Measurements from ENCODE around the gene ESR2.
"Not testable (repeated sequence)": the region's sequence is repeated elsewhere in the genome, so short reads cannot be mapped to it uniquely, and the experiment has no call there.

ESR2 gene

GRCh38 chr14:64196056-64196455 is 98.1 kb downstream of the ESR2 start:
- no peak for DNase-seq

GRCh38 chr14:64195199-64195598 is 99.0 kb downstream of the ESR2 start:
- no peak for DNase-seq

GRCh38 chr14:64194404-64194803 is 99.8 kb downstream of the ESR2 start:
- no peak for DNase-seq

GRCh38 chr14:64193821-64194220 is 100.3 kb downstream of the ESR2 start:
- no peak for DNase-seq

GRCh38 chr14:64191756-64192155 is 102.4 kb downstream of the ESR2 start:
- DNase-seq: no peak

- DNase-seq: no peak
Measured at GRCh38 chr14:64190974-64191502, 103.1 kb downstream of the ESR2 start.

- no peak for DNase-seq
Measured at GRCh38 chr14:64187331-64187730, 106.8 kb downstream of the ESR2 start.

GRCh38 chr14:64186231-64187129 is 107.7 kb downstream of the ESR2 start:
- no peak for DNase-seq

- DNase-seq: no peak
Measured at GRCh38 chr14:64185184-64185583, 109.0 kb downstream of the ESR2 start.

- no peak for DNase-seq
Measured at GRCh38 chr14:64184103-64184729, 110.0 kb downstream of the ESR2 start.

- DNase-seq: not testable (repeated sequence)
Measured at GRCh38 chr14:64182908-64183307, 111.3 kb downstream of the ESR2 start.

- DNase-seq: no peak
Measured at GRCh38 chr14:64178814-64179213, 115.4 kb downstream of the ESR2 start.

GRCh38 chr14:64176330-64176729 is 117.8 kb downstream of the ESR2 start:
- no peak for DNase-seq

GRCh38 chr14:64174922-64175782 is 119.0 kb downstream of the ESR2 start:
- DNase-seq: peak; percentile 17

GRCh38 chr14:64170181-64170580 is 124.0 kb downstream of the ESR2 start:
- no peak for DNase-seq

GRCh38 chr14:64159588-64159987 is 134.6 kb downstream of the ESR2 start:
- no peak for DNase-seq

- no peak for DNase-seq
Measured at GRCh38 chr14:64158608-64159007, 135.6 kb downstream of the ESR2 start.

- no peak for DNase-seq
Measured at GRCh38 chr14:64149921-64150320, 144.2 kb downstream of the ESR2 start.

- DNase-seq: no peak
Measured at GRCh38 chr14:64147126-64147790, 146.9 kb downstream of the ESR2 start.

GRCh38 chr14:64137657-64138290 is 156.4 kb downstream of the ESR2 start:
- DNase-seq: no peak

GRCh38 chr14:64126548-64126947 is 167.6 kb downstream of the ESR2 start:
- DNase-seq: no peak

- DNase-seq: no peak
Measured at GRCh38 chr14:64125270-64125669, 168.9 kb downstream of the ESR2 start.
